GM12801 (cell line): ENCODE data around the gene TK1.

Experiments used
- TF ChIP-seq, protein P1 (sequence below): IDR thresholded peaks from one replicate; pipeline ENCODE4 v1.5.1; 2011; ENCODE audit warnings: control low read depth; ENCODE audit not compliant: insufficient read length; ENCODE audit errors: extremely low read depth

Gene TK1

DNA sequence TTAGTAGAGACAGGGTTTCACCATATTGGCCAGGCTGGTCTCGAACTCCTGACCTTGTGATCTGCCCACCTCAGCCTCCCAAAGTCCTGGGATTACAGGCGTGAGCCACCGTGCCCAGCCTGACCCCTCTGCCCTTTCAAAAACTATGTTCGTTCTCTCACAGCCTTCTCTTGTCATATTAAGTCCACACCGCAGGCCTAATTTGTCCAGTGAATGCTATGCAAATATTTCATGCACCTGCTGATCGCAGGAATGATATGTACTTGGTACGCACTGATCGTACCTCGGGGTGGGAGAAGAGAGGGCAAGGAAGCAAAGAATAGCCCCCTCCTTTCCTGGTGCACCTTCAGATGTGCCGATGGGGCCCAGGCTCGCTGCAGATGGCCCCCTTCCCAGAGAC lies 24.2 kb upstream of the TK1 start:
- TF ChIP-seq, protein P1, sequence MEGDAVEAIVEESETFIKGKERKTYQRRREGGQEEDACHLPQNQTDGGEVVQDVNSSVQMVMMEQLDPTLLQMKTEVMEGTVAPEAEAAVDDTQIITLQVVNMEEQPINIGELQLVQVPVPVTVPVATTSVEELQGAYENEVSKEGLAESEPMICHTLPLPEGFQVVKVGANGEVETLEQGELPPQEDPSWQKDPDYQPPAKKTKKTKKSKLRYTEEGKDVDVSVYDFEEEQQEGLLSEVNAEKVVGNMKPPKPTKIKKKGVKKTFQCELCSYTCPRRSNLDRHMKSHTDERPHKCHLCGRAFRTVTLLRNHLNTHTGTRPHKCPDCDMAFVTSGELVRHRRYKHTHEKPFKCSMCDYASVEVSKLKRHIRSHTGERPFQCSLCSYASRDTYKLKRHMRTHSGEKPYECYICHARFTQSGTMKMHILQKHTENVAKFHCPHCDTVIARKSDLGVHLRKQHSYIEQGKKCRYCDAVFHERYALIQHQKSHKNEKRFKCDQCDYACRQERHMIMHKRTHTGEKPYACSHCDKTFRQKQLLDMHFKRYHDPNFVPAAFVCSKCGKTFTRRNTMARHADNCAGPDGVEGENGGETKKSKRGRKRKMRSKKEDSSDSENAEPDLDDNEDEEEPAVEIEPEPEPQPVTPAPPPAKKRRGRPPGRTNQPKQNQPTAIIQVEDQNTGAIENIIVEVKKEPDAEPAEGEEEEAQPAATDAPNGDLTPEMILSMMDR, result no peak

DNA sequence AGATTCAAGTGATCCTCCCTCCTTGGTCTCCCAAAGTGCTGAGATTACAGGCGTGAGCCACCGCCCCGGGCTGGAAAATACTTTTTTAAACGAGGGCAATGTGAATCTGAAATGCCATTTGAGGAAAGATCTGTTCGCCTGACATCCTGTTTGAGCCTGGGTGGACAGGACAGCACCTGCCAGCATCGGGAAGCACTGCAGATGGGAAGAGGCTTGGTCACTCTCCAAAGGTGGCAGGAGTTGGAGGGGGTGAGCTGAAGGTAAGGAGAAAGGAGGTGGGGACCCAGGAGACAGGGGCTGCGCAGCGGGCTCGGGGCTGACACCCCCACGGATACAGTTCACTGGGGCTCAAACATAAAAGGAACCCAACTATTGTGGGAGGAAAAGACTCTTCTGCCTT lies 23.3 kb upstream of the TK1 start:
- TF ChIP-seq, protein P1, result no peak

DNA sequence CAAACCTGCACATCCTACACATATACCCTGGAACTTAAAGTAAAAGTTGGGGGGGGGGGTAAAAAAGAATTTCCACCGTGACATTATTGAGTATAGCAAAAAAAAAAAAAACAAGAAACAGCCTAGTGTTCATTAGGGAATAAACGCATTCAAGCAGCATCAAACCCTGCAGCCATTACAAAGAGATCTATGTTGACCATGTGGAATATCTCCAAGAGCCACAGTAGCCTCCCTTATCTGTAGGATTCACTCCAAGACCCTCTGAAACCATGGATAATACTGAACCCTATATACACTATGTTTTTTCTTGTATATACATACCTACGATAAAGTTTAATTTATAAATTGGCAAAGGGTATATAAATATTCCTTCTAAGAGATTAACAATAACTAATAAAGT lies 21.6 kb upstream of the TK1 start:
- TF ChIP-seq, protein P1, result no peak

DNA sequence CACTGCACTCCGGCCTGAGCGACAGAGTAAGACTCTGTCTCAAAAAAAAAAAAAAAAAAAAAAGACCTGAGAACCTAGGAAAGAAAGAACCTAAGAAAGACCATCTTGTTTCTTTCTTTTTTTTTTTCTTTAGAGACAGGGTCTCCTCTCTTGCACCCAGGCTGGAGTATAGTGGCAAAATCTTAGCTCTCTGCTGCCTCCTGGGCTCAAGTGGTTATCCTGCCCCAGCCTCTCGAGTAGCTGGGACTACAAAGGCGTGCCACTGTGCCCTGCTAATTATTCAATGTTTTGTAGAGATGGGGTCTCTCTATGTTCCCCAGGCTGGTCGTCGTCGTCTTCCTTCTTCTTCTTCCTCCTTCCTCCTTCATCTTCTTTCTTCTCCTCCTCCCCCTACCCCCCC lies 19.4 kb upstream of the TK1 start:
- TF ChIP-seq, protein P1, result no peak

DNA sequence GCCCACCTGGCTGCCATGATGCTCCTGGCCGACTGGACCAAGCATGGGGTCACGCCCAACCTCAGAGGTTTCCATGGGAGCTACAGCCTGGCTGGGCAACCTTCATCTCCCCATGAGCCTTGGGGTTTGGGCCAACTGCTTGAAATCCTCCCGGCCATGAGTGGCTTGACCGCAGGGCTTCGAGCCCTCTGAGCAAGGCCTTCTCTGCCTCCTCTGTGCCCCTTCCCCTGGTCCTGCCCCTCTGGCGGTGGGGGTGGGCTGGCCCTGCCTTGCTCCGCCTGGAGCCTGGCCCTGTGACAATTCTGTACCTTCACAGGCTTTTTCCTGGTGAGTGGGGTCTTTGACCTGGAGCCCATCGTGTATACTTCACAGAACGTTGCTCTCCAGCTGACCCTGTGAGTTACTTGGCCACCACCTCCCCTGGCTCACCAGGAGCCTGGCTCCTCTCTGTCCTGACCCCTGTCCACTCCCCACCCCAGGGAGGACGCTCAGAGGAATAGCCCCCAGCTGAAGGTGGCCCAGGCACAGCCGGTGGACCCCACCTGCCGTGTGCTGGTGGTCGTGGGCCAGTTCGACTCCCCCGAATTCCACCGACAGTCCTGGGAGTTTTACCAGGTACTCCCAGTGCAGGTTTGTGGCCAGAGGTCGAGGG lies 18.4 kb upstream of the TK1 start:
- TF ChIP-seq, protein P1, result no peak

DNA sequence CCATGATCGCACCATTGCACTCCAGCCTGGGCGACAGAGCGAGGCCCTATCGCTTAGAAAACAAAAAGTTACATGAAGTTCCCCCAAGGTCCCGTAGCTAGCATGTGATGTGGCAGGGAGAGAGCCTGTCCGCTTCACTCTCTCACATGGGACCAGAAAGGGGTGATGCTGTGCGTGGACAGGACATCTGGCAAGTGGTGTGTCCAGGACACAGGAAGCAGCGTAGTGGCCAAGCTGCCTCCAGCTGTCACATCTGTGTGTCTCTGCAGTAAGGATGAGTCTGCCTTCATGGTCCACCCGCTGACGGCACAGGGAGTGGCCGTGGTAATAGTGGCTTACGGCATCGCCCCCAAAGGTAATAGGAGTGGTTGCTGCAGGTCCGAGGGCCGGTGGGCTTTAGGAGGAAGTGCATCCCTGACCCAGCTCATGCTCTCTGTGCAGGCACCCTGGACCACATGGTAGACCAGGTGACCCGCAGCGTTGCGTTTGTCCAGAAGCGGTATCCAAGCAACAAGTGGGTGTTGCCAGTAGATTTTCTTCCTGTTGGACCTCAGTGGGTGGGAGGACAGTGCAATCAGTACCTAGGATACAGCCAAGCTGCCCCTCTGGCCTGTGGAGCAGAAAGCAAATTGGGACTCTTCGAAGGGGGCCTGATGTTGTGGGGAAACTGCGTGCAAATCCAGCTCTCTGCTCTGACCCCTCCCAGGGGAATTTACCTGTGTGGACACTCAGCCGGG lies 17.7 kb upstream of the TK1 start:
- TF ChIP-seq, protein P1, result no peak

DNA sequence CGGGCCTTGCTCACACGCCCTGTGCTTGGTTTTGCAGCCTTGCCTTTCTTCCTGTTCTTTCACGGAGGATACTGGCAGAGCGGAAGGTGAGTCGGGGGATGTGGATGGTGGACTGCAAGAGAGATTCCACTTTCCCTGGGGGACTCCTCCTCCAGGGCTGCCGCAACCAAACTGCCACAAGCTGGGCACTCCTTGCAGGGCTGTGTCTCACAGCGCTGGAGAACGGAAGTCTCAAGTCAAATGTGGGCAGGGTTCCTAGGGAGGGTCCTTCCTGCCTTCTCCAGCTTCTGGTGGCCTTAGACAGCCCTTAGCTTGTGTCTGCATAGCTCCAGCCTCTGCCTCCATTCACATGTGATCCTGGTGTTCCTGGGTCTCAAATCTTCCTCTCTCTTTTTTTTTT lies 15.8 kb upstream of the TK1 start:
- TF ChIP-seq, protein P1, result no peak
